Astrocyte (in vitro differentiated cells and primary cell): ENCODE results near the gene BAZ1A. TPM values are rescaled to one million over a fixed set of nuclear protein-coding genes. Genes with fewer than 3 reads are reported as not detected.

ENCODE experiments used
- DNase-seq: peaks from one replicate; pipeline ENCODE4 v3.0.0-alpha.2; 2010; ENCODE audit warnings: low read depth
- FAIRE-seq: peaks from 2 replicates; lab custom pipeline; 2011; peaks lifted over from hg19 to GRCh38; lab: Jason Lieb, UNC
- H2AFZ ChIP-seq: 2 replicates; pipeline ENCODE4 v1.6.0; 2012; ENCODE audit warnings: low read depth, low read length, inconsistent platforms
- H3K27ac ChIP-seq: 2 replicates; pipeline ENCODE4 v1.5.1; 2011; ENCODE audit warnings: low read depth, low read length, inconsistent platforms
- H3K27me3 ChIP-seq: 2 replicates; pipeline ENCODE4 v1.6.0; 2011; ENCODE audit warnings: low read length, inconsistent platforms; ENCODE audit not compliant: insufficient read depth
- H3K36me3 ChIP-seq: 2 replicates; pipeline ENCODE4 v1.5.1; 2011; ENCODE audit warnings: low read length, inconsistent platforms; ENCODE audit not compliant: insufficient read depth
- H3K4me1 ChIP-seq: 2 replicates; pipeline ENCODE4 v1.5.1; 2011; ENCODE audit warnings: low read length, inconsistent platforms; ENCODE audit not compliant: insufficient read depth
- H3K4me2 ChIP-seq: 2 replicates; pipeline ENCODE4 v1.6.0; 2012; ENCODE audit warnings: low read length, inconsistent platforms
- H3K4me3 ChIP-seq: 2 replicates; pipeline ENCODE4 v1.5.1; 2011; ENCODE audit warnings: low read depth, mild to moderate bottlenecking, low read length, inconsistent platforms; ENCODE audit not compliant: insufficient read depth
- H3K79me2 ChIP-seq: 2 replicates; pipeline ENCODE4 v1.6.0; 2012; ENCODE audit warnings: mild to moderate bottlenecking, low read length, inconsistent platforms; ENCODE audit not compliant: insufficient read depth
- H3K9ac ChIP-seq: 2 replicates; pipeline ENCODE4 v1.6.0; 2012; ENCODE audit warnings: mild to moderate bottlenecking, low read length, inconsistent platforms
- H3K9me3 ChIP-seq: 2 replicates; pipeline ENCODE4 v1.5.1; 2012; ENCODE audit warnings: low read depth, mild to moderate bottlenecking, low read length, inconsistent platforms; ENCODE audit not compliant: insufficient read depth
- H4K20me1 ChIP-seq: 2 replicates; pipeline ENCODE4 v1.6.0; 2012; ENCODE audit warnings: low read length, inconsistent platforms; ENCODE audit not compliant: insufficient read depth
- H3K27ac Mint-ChIP-seq: one replicate; pipeline ENCODE4 v1.8.0; 2021; ENCODE audit warnings: mild to moderate bottlenecking, mixed read lengths; ENCODE audit not compliant: unreplicated experiment
- H3K27me3 Mint-ChIP-seq: one replicate; pipeline ENCODE4 v1.8.0; 2021; ENCODE audit warnings: low read depth, mixed read lengths; ENCODE audit not compliant: unreplicated experiment
- H3K36me3 Mint-ChIP-seq: one replicate; pipeline ENCODE4 v1.8.0; 2021; ENCODE audit warnings: low read depth, mixed read lengths; ENCODE audit not compliant: unreplicated experiment
- H3K4me1 Mint-ChIP-seq: one replicate; pipeline ENCODE4 v1.8.0; 2021; ENCODE audit warnings: low read depth, mixed read lengths; ENCODE audit not compliant: unreplicated experiment
- H3K4me3 Mint-ChIP-seq: one replicate; pipeline ENCODE4 v1.8.0; 2021; ENCODE audit warnings: mild to moderate bottlenecking, moderate library complexity, mixed read lengths; ENCODE audit not compliant: unreplicated experiment
- H3K9me3 Mint-ChIP-seq: one replicate; pipeline ENCODE4 v1.8.0; 2021; ENCODE audit warnings: mild to moderate bottlenecking, mixed read lengths; ENCODE audit not compliant: unreplicated experiment
- EZH2 ChIP-seq: IDR thresholded peaks from 2 replicates; pipeline ENCODE4 v1.6.1; 2012; ENCODE audit warnings: mild to moderate bottlenecking, low read length, inconsistent platforms; ENCODE audit not compliant: insufficient read depth
- total RNA-seq: library from RNA; stranded (reverse); gene quantifications from 2 replicates; pipeline ENCODE4 v1.2.1, GENCODE V29; 2021
- TF ChIP-seq, protein P1 (sequence below): IDR thresholded peaks from 2 replicates; pipeline ENCODE4 v1.5.1; 2011; ENCODE audit warnings: low read depth, mild to moderate bottlenecking, inconsistent platforms, low read length, moderate library complexity; ENCODE audit not compliant: insufficient read depth

Gene BAZ1A
- total RNA-seq, 1 donor from 2014 or later, result 36.9 TPM

DNA sequence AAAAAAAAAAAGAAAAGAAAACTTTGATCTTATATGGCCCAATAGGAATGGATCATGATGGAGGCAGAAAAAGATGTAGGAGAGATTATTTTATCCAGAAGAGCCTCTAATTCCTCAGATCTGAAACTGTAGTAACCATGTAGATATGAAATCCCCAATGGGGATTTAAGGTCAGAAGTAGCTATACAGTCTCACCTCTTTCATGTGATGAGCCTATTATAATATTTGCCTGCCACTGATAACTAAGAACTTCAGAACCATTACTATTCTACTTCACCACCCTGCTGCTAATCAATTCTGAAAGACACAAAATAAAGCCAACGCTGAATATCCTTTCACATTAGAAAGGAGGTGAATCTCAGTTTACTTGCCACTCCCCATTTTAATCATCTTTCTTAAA, 29.3 kb downstream of the BAZ1A start:
- H3K4me3 ChIP-seq, result no peak overlapping the region

DNA sequence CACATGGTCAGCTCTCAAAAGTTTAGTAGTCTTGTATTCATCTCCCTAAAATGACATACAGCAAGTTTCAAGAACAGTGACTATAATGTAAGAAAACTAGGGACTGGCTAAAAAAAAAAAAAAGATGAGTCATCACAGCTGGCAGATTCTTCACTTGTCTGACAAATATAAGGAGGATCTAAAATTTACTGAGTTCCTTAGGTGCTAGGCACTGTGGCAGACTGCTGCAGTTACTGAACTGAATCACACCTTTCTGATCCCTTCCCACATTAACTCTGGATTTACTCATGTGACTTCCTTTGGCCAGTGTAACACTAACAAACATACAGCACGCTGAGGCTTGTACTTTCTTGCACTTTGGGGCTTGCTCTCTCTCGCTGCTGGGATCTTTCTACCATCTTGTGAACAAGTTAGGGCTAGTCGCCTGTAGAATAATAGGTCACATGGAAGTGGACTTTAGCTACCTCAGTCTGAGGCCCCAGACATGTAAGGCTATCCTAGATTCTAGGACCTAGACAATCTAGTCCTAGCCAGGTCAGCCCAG, 32.1 kb downstream of the BAZ1A start:
- Histone ChIP-seq H3K4me1 (peaks cover 8% of the 10 kb centered on the region), H3K79me2 (peaks cover 51% of the 10 kb centered on the region), H4K20me1 (no peaks in the 10 kb centered on the region), H2AFZ (no peak overlapping the region), H3K4me2 (peak overlapping the region; percentile 30), H3K27me3 (no peaks in the 10 kb centered on the region), H3K9me3 (no peaks in the 10 kb centered on the region), H3K4me3 (no peak overlapping the region), H3K27ac (peak overlapping the region; percentile 35), H3K36me3 (peaks cover 2% of the 10 kb centered on the region), H3K9ac (no peak overlapping the region)
- FAIRE-seq (no peak), DNase-seq (peak; percentile 70)
- H3K36me3 Mint-ChIP-seq, result peaks cover 3% of the 10 kb centered on the region
- H3K9me3 Mint-ChIP-seq, result no peaks in the 10 kb centered on the region
- peaks cover 23% of the 10 kb centered on the region for H3K4me1 Mint-ChIP-seq
- peak overlapping the region; percentile 13 for H3K27ac Mint-ChIP-seq
- no peak for TF ChIP-seq EZH2
- TF ChIP-seq, protein P1, sequence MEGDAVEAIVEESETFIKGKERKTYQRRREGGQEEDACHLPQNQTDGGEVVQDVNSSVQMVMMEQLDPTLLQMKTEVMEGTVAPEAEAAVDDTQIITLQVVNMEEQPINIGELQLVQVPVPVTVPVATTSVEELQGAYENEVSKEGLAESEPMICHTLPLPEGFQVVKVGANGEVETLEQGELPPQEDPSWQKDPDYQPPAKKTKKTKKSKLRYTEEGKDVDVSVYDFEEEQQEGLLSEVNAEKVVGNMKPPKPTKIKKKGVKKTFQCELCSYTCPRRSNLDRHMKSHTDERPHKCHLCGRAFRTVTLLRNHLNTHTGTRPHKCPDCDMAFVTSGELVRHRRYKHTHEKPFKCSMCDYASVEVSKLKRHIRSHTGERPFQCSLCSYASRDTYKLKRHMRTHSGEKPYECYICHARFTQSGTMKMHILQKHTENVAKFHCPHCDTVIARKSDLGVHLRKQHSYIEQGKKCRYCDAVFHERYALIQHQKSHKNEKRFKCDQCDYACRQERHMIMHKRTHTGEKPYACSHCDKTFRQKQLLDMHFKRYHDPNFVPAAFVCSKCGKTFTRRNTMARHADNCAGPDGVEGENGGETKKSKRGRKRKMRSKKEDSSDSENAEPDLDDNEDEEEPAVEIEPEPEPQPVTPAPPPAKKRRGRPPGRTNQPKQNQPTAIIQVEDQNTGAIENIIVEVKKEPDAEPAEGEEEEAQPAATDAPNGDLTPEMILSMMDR, result no peak
- no peaks in the 10 kb centered on the region for H3K27me3 Mint-ChIP-seq
- H3K4me3 Mint-ChIP-seq, result peak overlapping the region; percentile 40

More for the DNA sequence above, 29.3 kb downstream of the BAZ1A start:
- Histone ChIP-seq H2AFZ (no peak overlapping the region), H3K4me2 (no peak overlapping the region), H3K27me3 (no peaks in the 10 kb centered on the region), H4K20me1 (peaks cover 3% of the 10 kb centered on the region), H3K4me1 (peaks cover 8% of the 10 kb centered on the region), H3K27ac (no peak overlapping the region), H3K9ac (no peak overlapping the region), H3K79me2 (peaks cover 43% of the 10 kb centered on the region), H3K9me3 (no peaks in the 10 kb centered on the region), H3K36me3 (peaks cover under 1% of the 10 kb centered on the region)
- H3K4me1 Mint-ChIP-seq, result peaks cover 22% of the 10 kb centered on the region
- TF ChIP-seq, protein P1, result no peak
- TF ChIP-seq EZH2, result no peak
- H3K27ac Mint-ChIP-seq, result no peak overlapping the region
- FAIRE-seq (no peak), DNase-seq (no peak)
- H3K36me3 Mint-ChIP-seq, result peaks cover 5% of the 10 kb centered on the region
- H3K9me3 Mint-ChIP-seq, result no peaks in the 10 kb centered on the region
- H3K4me3 Mint-ChIP-seq, result no peak overlapping the region
- H3K27me3 Mint-ChIP-seq, result no peaks in the 10 kb centered on the region

DNA sequence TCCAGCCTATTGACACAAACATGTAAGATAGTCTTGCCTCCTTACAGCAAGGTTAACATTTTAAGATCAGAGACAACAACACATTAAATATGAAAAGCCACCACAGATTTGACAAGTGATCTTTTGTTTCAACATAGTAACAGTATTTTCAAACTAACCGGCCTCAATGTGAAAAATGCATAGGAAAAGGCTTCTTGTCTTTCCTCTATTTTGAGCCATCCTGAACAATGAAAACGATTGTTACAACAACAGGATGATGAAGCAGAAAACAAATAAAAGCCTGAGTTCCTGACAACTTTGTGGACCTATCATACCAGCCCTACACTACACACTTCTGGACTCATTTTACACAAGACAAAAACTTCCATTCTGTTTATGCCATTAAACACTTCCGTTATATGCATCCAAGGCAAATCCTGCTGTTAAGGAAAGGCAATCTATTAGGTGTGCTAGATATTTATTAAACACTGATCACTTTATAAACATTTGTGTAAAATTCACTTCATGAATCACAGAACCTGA, 37.3 kb downstream of the BAZ1A start:
- no peaks in the 10 kb centered on the region for H3K27me3 ChIP-seq
- Mint-ChIP-seq H3K27ac (no peak overlapping the region), H3K36me3 (no peaks in the 10 kb centered on the region), H3K4me3 (no peak overlapping the region), H3K27me3 (no peaks in the 10 kb centered on the region), H3K9me3 (no peaks in the 10 kb centered on the region), H3K4me1 (peaks cover 15% of the 10 kb centered on the region)
- H3K36me3 ChIP-seq, result peaks cover 2% of the 10 kb centered on the region
- no peak for FAIRE-seq
- no peak overlapping the region for H3K4me2 ChIP-seq
- TF ChIP-seq, protein P1, result no peak
- no peak for TF ChIP-seq EZH2
- no peak for DNase-seq
- H3K79me2 ChIP-seq, result peaks cover 64% of the 10 kb centered on the region
- H2AFZ ChIP-seq, result no peak overlapping the region
- no peaks in the 10 kb centered on the region for H4K20me1 ChIP-seq
- no peak overlapping the region for H3K27ac ChIP-seq
- H3K9ac ChIP-seq, result no peak overlapping the region
- H3K4me3 ChIP-seq, result no peak overlapping the region
- H3K4me1 ChIP-seq, result peaks cover 4% of the 10 kb centered on the region
- no peaks in the 10 kb centered on the region for H3K9me3 ChIP-seq
